Stimulated activated CD8-positive, alpha-beta memory T cell treated with anti-CD3 and anti-CD28 coated beads, Interleukin-12 subunit alpha, Interleukin-12 subunit beta, amount 100 ng/mL, for 24 hours (primary cell): Measurements from ENCODE around the gene ZNF709.
"Not testable (repeated sequence)": the region's sequence is repeated elsewhere in the genome, so short reads cannot be mapped to it uniquely, and the experiment has no call there.

Experiments
- DNase-seq: peaks from one replicate; pipeline ENCODE4 v3.0.0-alpha.2; 2020; ENCODE audit errors: extremely low read depth

ZNF709 gene

DNA sequence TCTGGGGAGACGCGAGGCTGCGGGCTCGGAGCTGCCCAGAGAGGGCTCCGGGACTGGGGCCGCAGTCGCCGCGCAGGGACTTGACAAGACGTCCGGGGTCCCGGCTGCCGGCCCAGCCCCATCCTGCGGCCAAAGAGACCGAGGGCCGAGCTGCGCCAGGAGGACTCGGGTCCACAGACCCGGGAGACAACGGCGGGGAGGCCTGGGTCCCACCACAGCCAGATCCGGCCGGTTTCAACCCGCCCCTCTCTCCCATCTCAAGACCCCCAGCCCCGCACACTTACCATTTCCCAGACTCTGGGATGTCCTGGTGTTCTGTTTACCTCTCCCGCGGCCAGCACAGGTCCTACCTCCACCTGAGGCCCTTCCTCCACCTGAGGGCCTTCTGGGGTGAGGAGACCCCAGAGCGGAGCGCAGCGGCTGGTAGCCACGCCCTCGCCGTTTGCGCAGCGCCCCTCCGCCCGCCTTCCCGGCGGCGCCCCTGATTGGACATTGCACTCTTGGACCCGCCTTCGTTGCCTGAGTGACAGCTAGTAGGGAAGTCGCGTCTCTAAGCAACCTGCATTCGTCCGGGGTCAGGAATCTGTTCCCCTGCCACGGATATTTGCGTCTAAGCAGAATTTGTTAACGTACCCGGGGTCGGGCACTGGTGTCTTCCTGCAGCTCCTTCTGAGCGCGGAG lies at the start of gene ZNF709:
Gene ZNF709 (minus strand): TSS at position 446 of the 681 bp plus-strand sequence. CDS start 159 bp downstream, at position 287.
- peak; percentile 64 for DNase-seq

DNA sequence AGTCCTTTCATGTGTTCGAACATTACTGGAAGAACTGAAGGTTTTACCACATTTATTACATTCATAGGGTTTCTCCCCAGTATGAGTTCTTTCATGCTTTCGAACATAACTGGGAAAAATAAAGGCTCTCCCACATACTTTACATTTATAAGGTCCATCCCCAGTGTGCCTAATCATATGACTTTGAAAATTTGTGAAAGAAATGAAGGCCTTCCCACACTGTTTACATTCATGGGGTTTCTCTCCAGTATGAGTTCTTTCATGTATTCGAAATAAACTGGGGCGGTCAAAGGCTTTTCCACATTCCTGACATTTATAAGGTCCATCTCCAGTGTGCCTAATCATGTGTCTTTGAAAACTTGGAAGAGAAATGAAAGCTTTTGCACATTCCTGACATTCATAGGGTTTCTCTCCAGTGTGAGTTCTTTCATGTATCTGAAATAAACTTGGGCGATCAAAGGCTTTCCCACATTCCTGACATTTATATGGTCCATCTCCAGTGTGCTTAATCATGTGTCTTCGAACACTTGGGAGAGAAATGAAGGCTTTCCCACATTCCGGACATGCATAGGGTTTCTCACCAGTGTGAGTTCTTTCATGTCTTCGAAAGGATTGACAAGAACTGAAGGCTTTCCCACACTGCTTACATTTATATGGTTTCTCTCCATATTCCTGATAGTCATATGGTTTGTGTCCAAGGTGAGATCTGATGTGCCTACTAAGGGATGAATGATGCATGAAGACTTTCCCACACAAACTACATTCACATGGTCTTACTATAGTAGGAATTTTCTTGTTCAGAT lies 42.6 kb upstream of the ZNF709 start:
- DNase-seq, result no peak

DNA sequence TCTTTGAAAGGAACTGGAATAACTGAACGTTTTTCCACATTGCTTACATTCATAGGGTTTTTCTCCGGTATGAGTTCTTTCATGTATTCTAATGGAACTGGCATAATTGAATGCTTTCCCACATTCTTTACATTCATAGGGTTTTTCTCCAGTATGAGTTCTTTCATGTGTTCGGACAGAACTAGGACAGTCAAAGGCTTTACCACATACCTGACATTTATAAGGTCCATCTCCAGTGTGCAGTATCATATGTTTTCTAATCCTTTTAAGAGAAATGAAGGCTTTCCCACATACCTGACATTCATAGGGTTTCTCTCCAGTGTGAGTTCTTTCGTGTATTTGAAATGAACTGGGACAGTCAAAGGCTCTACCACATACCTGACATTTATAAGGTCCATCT lies 41.9 kb upstream of the ZNF709 start:
- no peak for DNase-seq

DNA sequence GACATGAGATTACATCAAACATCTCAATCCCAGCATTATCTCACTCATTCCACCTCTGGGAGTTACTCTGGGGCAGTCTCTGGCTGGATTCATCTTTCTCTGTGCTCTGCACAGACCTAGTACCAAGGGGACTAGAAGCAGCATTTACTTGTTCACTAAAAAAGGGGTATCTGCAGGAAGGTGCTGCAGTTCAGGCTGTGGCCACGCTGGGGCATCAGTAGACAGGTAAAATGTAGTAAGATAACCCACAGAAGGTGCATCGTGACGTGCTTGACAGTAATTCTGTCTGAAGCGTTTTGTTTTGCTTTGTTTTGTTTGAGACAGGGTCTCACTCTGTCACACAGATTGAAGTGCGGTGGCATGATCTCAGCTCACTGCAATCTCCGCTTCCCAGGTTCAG lies 37.4 kb upstream of the ZNF709 start:
- no peak for DNase-seq

DNA sequence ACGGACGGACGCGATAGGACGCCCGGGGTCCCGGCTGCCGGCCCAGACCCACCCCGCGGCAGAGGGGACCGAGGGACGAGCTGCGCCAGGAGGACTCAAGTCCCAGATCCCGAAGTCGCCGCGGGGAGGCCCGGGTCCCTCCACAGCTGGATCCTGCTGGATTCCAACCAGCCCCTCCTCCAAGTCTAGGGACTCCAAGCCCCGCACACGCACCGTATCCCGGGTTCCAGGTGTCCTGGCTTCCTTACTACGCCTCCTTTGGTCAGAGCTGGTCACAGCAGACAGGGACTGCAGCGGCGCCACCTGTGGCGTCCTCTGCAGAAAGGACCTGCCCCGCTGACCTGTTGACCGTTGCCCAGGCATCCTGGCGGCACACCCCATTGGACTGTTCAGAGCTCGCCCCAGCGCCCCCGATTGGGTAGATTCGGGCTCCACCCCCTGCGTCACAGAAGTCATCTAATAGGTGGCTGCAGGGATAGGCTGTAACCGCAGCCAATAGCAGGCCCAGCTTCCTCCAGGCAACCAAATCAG lies 29.0 kb upstream of the ZNF709 start:
- DNase-seq, result no peak

DNA sequence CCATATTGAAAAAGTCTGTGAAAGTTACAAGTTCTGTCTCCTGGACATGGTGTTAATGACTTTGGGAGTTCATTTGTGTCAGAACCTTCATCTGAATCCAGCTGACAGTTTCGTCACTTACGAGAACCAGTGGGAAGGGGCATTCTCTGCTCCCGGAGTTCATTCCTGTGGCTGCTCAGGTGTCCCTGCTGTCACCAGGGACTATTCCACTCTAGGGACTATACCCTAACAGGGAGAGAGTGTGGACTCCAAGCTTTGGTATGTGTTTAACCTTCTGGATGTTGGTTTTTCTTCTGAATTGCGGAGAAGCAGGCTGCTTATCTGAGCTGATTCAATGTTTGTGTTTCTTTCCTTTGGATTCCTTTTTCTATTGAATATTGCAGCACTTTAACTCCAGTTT lies 12.4 kb upstream of the ZNF709 start:
- no peak for DNase-seq

DNA sequence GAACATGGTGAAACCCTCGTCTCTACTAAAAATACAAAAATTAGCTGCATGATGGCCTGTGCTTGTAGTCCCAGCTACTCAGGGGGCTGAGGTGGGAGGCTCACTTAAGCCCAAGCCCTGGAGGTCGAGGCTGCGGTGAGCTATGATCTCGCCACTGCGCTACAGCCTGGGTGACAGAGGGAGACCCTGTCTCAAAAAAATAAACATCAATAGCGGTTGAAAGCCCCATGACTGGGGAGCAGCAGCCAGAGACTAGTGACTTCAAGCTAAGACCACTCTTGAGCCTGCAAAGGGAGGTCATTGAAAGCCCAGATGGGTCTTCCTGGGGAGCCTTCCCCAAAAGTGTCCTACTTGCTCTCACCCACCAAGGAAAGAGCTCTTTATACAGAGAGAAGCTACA lies 11.9 kb upstream of the ZNF709 start:
- no peak for DNase-seq

DNA sequence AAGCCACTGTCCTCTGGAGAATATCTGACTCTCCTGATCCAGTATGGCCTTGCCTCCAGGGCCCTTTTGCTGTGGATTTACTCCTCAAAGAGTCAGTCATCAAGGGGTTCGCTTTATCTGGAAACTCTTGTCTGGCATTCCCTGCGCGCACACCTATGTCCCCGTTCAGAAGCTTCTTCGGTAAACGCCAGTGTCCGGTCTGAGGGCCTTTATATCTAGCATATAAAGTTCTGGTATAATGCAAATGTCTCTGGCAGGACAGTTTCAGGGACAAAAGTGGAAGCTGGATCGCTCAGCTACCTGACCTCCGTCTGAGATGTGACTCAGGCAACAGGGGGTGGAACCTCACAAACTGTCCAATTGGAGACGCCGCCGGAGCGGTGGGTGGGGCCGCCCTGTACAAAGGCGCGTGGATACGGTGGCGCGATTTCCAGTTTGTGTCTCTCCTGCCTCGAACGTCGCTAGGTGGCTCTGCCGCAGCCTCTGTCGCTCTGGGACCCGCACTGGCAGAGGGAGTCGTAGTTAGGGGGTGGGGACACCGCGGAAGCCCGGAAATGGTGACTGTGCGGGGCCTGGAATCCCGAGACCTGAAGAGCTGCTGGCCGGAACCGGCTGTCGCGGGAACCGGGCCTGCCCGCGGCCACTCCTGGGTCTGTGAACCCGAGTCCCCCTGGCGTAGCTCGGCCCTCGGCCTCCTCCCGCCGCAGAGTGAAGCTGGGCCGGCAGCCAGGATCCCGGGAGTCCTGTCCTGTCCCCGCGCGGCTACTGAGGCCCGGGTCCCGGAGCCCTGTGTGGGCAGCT lies 10.6 kb upstream of the ZNF709 start:
- DNase-seq, result peak; percentile 83

DNA sequence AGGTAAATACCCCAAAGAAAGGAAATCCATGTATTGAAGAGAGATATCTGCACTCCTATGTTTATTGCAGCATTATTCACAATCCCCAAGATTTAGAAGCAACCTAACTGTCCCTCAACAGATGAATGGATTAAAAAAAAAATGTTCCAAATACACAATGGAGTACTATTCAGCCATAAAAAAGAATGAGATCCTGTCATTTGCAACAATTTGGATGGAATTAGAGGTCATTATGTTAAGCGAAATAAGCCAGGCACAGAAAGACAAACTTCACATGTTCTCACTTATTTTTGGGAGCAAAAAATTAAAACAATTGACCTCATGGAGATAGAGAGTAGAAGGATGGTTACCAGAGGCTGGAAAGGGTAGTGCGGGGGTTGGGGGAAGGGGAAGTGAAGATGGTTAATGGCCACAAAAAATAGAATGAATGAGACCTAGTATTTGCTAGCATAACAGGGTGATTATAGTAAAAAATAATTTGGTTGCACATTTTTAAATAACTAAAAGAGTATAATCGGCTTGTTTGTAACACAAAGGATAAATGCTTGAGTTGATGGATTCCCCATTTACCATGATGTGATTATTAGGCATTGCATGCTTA lies 9.7 kb upstream of the ZNF709 start:
- DNase-seq, result no peak

DNA sequence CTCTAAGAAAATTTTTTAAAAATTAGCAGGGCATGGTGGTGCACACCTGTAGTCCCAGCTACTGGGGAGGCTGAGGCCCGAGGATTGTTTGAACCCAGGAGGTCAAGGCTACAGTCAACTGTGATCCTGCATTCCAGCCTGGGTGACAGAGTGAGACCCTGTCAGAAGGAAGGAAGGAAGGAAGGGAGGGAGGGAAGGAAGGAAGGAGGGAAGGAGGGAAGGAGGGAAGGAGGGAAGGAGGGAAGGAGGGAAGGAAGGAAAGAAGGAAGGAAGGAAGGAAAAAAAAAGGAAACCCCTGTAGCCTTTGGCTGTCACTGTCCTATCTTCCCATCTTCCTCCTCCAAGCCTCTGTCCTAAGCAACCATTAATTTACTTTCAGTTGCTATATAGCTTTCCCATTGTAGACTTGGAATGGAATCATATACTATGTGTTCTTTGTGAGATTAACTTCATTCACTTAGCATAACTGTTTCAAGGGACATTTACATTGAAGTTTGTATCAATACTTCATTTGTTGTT lies 1.7 kb upstream of the ZNF709 start:
- not testable (repeated sequence) for DNase-seq

DNA sequence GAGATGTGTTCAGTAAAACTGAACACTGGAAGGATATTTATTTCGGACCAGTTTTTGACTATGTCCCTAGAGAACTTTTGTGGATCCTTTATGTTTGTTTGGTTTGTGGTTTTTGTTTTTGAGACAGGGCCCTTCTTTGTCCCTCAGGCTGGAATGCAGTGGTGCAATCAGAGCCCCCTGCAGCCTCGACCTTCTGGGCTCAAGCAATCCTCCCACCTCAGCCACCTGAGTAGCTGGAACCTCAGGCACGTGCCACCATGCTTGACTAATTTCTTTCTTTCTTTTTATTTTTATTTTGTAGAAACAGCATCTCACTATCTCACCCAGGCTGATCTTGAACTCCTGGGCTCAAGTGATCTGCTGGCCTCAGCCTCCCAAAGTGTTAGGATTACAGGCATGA lies 955 bp upstream of the ZNF709 start:
- no peak for DNase-seq

DNA sequence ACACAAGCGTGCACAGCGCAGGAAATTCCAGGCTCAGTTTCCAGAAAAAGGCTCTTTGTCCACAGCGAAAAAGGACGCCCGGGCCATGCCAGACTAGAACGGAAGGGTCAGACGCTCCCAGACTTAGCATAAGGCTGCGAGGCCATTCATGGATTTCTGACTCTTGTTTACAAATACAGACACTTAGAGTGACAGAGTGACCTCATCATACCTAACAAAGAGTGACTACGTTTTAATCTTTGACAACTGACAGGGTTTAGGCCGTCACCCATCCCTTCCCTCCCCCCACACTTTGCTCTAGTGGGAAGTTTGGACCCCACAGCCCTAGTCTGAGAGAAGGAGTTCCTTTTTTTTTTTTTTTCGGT lies 418 bp upstream of the ZNF709 start:
- DNase-seq, result no peak

DNA sequence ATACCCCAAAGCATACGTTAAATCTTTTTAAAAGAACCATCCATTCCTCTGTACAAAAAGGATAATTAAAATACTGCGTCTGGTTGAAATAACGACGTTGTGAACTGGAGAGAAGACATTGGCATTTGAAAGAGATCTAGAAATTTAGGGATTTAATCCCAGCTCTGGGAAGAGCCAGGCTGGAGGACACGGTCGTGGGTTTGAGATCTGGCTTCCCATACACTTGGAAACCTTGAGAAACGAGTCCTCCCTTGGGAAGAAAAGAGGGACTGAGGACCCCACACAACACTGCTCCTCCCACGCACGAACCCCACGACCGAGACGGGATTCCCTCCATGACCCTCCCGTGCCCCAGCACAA lies 625 bp downstream of the ZNF709 start:
- DNase-seq, result no peak

DNA sequence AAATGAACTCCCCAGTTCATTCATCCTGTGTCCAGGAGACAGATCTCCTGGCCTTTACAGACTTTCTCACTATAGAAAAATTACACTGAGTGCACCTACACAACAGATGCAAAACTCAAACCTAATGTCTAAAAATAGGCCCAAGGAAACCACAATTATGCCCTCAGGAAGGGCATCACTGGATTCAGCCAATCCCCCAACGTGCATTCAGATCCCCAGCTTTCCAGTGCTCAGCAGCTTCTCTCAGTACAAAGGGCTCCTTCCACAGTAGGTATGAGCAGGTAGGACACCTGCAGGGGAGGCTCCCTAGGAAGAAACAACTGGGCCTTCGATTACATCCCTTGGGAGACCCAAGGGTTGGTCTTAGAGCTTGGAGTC lies 2.1 kb downstream of the ZNF709 start:
- no peak for DNase-seq

DNA sequence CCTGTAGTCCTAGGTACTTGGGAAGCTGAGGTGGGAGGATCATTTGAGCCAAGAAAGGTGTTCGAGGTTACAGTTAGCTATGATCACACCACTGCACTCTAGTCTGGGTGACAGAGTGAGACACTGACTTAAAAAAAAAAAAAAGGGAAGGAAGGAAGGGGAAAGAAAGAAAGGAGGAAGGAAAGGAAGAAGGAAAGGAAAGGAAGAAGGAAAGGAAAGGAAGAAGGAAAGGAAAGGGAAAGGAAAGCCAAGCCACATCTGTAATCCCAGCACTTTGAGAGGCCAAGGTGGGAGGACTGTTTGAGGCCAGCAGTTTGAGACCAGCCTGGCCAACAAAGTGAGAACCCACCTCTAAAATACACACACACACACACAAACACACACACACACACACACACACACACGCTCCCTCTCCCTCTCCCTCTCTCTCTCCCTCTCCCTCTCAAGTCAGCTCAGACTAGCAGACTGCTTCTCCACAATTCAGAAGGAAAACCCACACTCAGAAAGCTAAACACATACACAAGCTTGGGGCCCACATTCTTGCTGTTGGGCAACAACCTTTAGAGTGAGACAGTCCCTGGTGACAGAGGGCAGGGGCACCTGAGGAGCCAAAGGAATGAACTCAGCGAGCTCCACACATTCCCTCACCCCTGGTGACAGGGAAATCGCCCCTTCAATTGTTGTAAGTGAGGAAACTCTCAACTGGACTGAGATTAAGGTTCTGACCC lies 2.7 kb downstream of the ZNF709 start:
- DNase-seq, result no peak

DNA sequence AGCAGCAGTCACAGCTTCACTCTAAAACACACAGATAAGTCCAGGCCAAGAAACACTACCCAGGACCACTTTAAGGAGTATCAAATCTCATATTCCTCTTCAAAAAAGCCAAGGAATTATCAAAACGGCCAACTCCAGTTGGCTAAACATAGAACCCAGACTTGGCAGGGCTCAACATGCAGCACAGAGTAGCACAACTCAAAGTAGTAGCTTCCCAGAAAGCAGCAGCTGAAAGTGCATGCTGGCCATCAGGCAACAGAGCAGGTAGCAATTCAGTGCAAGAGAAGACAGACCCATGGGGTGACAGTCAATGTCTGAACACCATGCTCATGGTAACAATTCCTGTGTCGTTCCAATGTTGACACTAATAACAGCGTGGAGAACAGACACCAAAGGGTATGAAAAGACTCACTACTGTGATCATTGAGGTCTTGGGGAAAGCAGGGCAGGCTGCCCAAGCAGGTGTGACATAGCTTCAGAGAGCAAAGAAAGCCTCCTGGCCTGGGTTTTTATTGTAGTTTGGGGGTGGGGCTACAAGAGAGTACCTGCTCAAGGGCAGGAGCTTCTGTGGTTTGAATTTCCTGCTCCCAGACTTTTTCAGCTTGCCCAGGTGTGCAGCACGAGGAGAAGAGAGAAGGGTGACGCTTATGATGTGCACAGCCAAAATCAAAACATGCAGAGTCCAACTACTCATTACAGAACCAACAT lies 6.2 kb downstream of the ZNF709 start:
- no peak for DNase-seq

DNA sequence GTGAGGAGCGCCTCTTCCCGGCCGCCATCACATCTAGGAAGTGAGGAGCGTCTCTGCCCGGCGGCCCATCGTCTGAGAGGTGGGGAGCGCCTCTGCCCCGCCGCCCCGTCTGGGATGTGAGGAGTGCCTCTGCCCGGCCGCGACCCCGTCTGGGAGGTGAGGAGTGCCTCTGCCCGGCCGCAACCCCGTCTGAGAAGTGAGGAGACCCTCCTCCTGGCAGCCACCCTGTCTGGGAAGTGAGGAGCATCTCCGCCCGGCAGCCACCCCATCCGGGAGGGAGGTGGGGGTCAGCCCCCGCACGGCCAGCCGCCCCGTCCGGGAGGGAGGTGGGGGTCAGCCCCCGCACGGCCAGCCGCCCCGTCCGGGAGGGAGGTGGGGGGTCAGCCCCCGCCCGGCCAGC lies 17.0 kb downstream of the ZNF709 start:
- DNase-seq, result not testable (repeated sequence)

DNA sequence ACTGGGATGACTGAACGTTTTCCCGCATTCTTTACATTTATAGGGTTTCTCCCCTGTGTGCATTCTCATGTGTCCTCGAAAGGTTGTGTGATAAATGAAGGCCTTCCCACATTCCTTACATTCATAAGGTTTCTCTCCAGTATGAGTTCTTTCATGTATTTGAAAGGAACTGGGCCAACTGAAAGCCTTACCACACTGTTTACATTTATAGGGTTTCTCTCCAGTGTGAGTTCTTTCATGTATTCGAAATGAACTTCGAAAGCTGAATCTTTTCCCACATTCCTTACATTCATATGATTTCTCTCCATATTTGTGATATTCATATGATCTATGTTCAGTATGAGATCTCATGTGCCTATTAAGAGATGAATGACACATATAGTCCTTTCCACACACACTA lies 19.4 kb downstream of the ZNF709 start:
- DNase-seq, result no peak

DNA sequence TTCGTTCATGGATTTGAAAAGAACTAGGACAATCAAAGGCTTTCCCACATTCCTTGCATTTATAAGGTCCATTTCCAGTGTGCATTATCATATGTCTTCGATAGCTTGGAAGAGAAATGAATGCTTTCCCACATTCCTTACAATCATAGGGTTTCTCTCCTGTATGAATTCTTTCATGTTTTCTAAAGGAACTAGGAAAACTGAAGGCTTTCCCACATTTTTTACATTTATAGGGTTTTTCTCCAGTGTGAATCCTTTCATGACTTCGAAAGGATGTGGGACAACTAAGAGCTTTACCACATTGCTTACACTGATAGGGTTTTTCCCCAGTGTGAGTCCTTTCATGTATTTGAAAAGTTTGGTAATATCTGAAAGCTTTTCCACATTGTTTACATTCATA lies 19.8 kb downstream of the ZNF709 start:
- DNase-seq, result no peak

DNA sequence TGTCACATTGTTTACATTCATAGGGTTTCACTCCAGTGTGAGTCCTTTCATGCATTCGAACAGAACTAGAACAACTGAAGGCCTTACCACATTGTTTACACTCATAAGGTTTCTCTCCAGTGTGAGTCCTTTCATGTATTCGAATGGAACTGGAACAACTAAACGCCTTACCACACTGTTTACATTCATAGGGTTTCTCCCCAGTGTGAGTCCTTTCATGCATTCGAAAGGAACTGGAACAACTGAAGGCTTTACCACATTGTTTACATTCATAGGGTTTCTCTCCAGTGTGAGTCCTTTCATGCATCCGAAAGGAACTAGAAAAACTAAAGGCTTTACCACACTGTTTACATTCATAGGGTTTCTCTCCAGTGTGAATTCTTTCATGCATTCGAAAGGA lies 20.5 kb downstream of the ZNF709 start:
- DNase-seq, result not testable (repeated sequence)

DNA sequence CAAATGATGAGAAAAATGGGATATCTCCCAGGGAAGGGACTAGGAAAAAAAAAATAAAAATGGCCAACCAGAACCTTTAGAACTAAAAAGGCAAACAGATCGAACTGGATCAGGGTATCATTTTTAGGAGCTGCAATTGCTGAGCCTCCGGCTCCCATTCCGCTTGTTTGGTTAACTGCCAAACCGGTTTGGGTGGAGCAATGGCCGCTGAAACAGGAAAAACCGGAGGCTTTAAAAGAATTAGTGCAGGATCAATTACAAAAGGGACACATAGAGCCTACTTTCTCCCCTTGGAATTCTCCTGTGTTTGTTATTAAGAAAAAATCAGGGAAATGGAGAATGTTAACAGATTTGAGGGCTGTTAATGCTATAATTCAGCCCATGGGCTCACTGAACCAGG lies 31.1 kb downstream of the ZNF709 start:
- DNase-seq, result no peak
